GM12878 (cell line): ENCODE data around the gene UBXN6. TPM values are rescaled to one million over a fixed set of nuclear protein-coding genes. Genes with fewer than 3 reads are reported as not detected.

Experiments
- E4F1 ChIP-seq: fragments of 450-650 bp; IDR thresholded peaks from 2 replicates; pipeline ENCODE4 v1.6.1; 2018; ENCODE audit warnings: borderline replicate concordance, mild to moderate bottlenecking; ENCODE audit not compliant: partially characterized antibody
- EP300 ChIP-seq, 2 experiments: fragments of 150-350 bp in 1 of 2; IDR thresholded peaks; 2 replicates each; pipeline ENCODE4 v1.6.1; 2011 to 2012; ENCODE audit warnings: low read depth in 2 of 2, low read length in 2 of 2, borderline replicate concordance in 1 of 2, improper control_type of control experiment in 1 of 2, inconsistent platforms in 1 of 2; ENCODE audit not compliant: control insufficient read depth in 1 of 2
- HCFC1 ChIP-seq: fragments of 150-350 bp; IDR thresholded peaks from 2 replicates; pipeline ENCODE4 v1.6.1; 2014; ENCODE audit warnings: low read length
- IRF5 ChIP-seq: fragments of 450-650 bp; IDR thresholded peaks from 2 replicates; pipeline ENCODE4 v1.6.1; 2017; ENCODE audit warnings: borderline replicate concordance
- MAX ChIP-seq: IDR thresholded peaks from 2 replicates; pipeline ENCODE4 v1.6.1; 2012; ENCODE audit warnings: low read depth, low read length, improper control_type of control experiment
- NBN ChIP-seq: fragments of 450-650 bp; IDR thresholded peaks from 2 replicates; pipeline ENCODE4 v1.6.1; 2016
- NFIC ChIP-seq: IDR thresholded peaks from 2 replicates; pipeline ENCODE4 v1.6.1; 2012; ENCODE audit warnings: low read depth, mild to moderate bottlenecking, inconsistent platforms, low read length, moderate library complexity
- NFYB ChIP-seq: IDR thresholded peaks from 2 replicates; pipeline ENCODE4 v1.6.1; 2011; ENCODE audit warnings: low read depth, mild to moderate bottlenecking, low read length, improper control_type of control experiment, moderate library complexity; ENCODE audit not compliant: insufficient read depth
- NR2C1 ChIP-seq: fragments of 450-650 bp; IDR thresholded peaks from 2 replicates; pipeline ENCODE4 v1.6.1; 2017; ENCODE audit warnings: antibody characterized with exemption, mild to moderate bottlenecking, moderate library complexity
- PRDM15 ChIP-seq: fragments of 450-650 bp; formaldehyde crosslinking; IDR thresholded peaks from 2 replicates; pipeline ENCODE4 v1.4.0; 2020; ENCODE audit warnings: mild to moderate bottlenecking, moderate library complexity
- RELA ChIP-seq: fragments of 450-650 bp; IDR thresholded peaks from 2 replicates; pipeline ENCODE4 v1.8.0; 2014; ENCODE audit warnings: borderline replicate concordance; ENCODE audit not compliant: partially characterized antibody
- SKIL ChIP-seq: fragments of 450-650 bp; IDR thresholded peaks from 2 replicates; pipeline ENCODE4 v1.6.1; 2017; ENCODE audit warnings: mild to moderate bottlenecking, low read depth, inconsistent platforms; ENCODE audit not compliant: poor library complexity, severe bottlenecking
- SPI1 ChIP-seq: IDR thresholded peaks from 2 replicates; pipeline ENCODE4 v1.6.1; 2011; ENCODE audit warnings: low read depth, mild to moderate bottlenecking, low read length, moderate library complexity, borderline replicate concordance; ENCODE audit not compliant: insufficient read depth
- ZBTB33 ChIP-seq: fragments of 450-650 bp; IDR thresholded peaks from 2 replicates; pipeline ENCODE4 v1.6.1; 2017; ENCODE audit warnings: mild to moderate bottlenecking
- ZNF384 ChIP-seq: IDR thresholded peaks from 2 replicates; pipeline ENCODE4 v1.6.1; 2012; ENCODE audit warnings: low read depth, mild to moderate bottlenecking, low read length, improper control_type of control experiment, borderline replicate concordance
- ZSCAN29 ChIP-seq: fragments of 450-650 bp; IDR thresholded peaks from 2 replicates; pipeline ENCODE4 v1.6.1; 2017; ENCODE audit warnings: mild to moderate bottlenecking, moderate library complexity
- polyA plus RNA-seq, 11 experiments: library from polyadenylated mRNA; depleted of rRNA in 4 of 11; unstranded in 6 of 11; stranded (reverse) in 5 of 11; fragments of >200 nt; fragmentation: Nextera tagmentation in 4 of 11; fragmentation: Illumina TruSeq in 1 of 11; extraction: Ambion mirVana in 4 of 11; extraction: Trizol in 1 of 11; gene quantifications; 1 replicate in 1 of 11; 2 replicates in 10 of 11; pipeline versions ENCODE4 v1.2.1 to v1.2.3, GENCODE V29; 2011 to 2016; ENCODE audit warnings: inconsistent platforms in 2 of 11, missing spikeins in 2 of 11, low read depth in 1 of 11
- total RNA-seq, 4 experiments: library from RNA; depleted of rRNA in 3 of 4; stranded (reverse); fragments of >200 nt in 3 of 4; fragmentation: Illumina TruSeq in 1 of 4; extraction: Trizol in 1 of 4; gene quantifications; 2 replicates each; pipeline versions ENCODE4 v1.2.1 to v1.2.3, GENCODE V29; 2013 to 2021

Gene UBXN6
- total and polyA plus RNA-seq, 10 of the 15 experiments (the other 5 are each of a cell fraction or from before 2014, with no cell fraction given), result 0.47 to 50.8 (median 13.0) TPM

GRCh38 chr19:4471403-4472173, 14.0 kb upstream of the UBXN6 start (continued):
- TF ChIP-seq IRF5 (no peak), RELA (peak; percentile 79), ZBTB33 (peak; percentile 44; the same call in 1 of the 2 replicates), NR2C1 (peak; percentile 91), SKIL (peak; percentile 83), NBN (peak; percentile 61), NFYB (peak; percentile 78), ZNF384 (no peak), ZSCAN29 (no peak), PRDM15 (no peak), SPI1 (0 out of 2 replicates have a peak, but pooled peaks have one; percentile 8), MAX (peak; percentile 99), E4F1 (peak; percentile 83), NFIC (no peak), EP300 (IDR thresholded peaks at IDR 0.05; ENCODE audit: borderline replicate concordance in 1 of 2, control insufficient read depth in 1 of 2, low read depth in 2 of 2, low read length in 2 of 2) (no peak), HCFC1 (peak; percentile 42; the same call in 1 of the 2 replicates)
